ENCODE data around the gene ILRUN. TPM values are rescaled to one million over a fixed set of nuclear protein-coding genes. Genes with fewer than 3 reads are reported as not detected.

ILRUN gene
- polyA plus RNA-seq, 1 of the 3 experiments (the other 2 are of a cell fraction), result 19.5 TPM

DNA sequence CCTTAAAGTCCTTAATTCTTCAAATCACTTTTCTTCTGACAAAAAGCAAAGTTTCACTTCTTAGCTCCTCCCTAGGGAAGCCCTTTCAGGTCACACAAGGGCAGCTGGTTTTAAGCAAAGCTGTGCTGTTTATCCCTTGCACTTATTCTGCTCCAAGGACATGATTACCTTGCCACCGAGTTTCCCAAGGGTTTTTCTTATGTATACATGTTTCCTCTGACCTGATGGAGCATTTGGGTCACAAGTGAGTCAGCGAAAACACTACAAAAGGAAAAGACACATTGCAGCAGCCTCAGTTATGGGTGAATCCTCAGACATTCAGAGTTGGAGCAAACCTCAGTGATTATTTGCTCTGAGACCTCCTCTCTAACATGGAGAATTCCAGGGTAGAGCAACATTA is 26.6 kb upstream of the ILRUN start:
- no peak for DNase-seq
- 44% methylated on average over 2 of the region's 2 CpGs for WGBS (ENCODE audit: low lambda C conversion rate)
- peak overlapping the region; percentile 43; the same call in 1 of the 2 replicates for H2AFZ ChIP-seq (ENCODE audit: low read depth)
- no peaks in the 10 kb centered on the region for H3K36me3 ChIP-seq (replicated peaks in 1 of 2; ENCODE audit: control insufficient read depth in 1 of 2, insufficient read depth in 2 of 2, low read length in 1 of 2)
- ChIA-PET CTCF (no interaction called here), POLR2A (no interaction called here)
- H3K27ac ChIP-seq (ENCODE audit: low read depth in 2 of 2, low read length in 1 of 2), result no peak overlapping the region
- no peaks in the 10 kb centered on the region for H3K27me3 ChIP-seq (ENCODE audit: insufficient read depth)
- no peaks in the 10 kb centered on the region for H3K9me2 ChIP-seq
- no peak for TF ChIP-seq EZH2phosphoT487 (IDR thresholded peaks at IDR 0.05; ENCODE audit: borderline replicate concordance, low read depth)
- TF ChIP-seq CHD2 (IDR thresholded peaks at IDR 0.05; ENCODE audit: low read length, partially characterized antibody), result no peak
- no peak for TF ChIP-seq TAF1 (IDR thresholded peaks at IDR 0.05; ENCODE audit: borderline replicate concordance, low read depth, low read length)
- TF ChIP-seq FOXM1 (IDR thresholded peaks at IDR 0.05; ENCODE audit: low read depth), result no peak
- TF ChIP-seq YY1 (IDR thresholded peaks at IDR 0.05; ENCODE audit: low read depth), result no peak
- TF ChIP-seq, protein P1, sequence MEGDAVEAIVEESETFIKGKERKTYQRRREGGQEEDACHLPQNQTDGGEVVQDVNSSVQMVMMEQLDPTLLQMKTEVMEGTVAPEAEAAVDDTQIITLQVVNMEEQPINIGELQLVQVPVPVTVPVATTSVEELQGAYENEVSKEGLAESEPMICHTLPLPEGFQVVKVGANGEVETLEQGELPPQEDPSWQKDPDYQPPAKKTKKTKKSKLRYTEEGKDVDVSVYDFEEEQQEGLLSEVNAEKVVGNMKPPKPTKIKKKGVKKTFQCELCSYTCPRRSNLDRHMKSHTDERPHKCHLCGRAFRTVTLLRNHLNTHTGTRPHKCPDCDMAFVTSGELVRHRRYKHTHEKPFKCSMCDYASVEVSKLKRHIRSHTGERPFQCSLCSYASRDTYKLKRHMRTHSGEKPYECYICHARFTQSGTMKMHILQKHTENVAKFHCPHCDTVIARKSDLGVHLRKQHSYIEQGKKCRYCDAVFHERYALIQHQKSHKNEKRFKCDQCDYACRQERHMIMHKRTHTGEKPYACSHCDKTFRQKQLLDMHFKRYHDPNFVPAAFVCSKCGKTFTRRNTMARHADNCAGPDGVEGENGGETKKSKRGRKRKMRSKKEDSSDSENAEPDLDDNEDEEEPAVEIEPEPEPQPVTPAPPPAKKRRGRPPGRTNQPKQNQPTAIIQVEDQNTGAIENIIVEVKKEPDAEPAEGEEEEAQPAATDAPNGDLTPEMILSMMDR (IDR thresholded peaks at IDR 0.05), result no peak
- no peak for TF ChIP-seq RAD21 (IDR thresholded peaks at IDR 0.05; ENCODE audit: low read length)
- TF ChIP-seq, protein P2, sequence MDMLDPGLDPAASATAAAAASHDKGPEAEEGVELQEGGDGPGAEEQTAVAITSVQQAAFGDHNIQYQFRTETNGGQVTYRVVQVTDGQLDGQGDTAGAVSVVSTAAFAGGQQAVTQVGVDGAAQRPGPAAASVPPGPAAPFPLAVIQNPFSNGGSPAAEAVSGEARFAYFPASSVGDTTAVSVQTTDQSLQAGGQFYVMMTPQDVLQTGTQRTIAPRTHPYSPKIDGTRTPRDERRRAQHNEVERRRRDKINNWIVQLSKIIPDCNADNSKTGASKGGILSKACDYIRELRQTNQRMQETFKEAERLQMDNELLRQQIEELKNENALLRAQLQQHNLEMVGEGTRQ (IDR thresholded peaks at IDR 0.05; ENCODE audit: borderline replicate concordance, low read depth, low read length), result no peak
- no peak for TF ChIP-seq MXI1 (IDR thresholded peaks at IDR 0.05; ENCODE audit: low read depth, low read length)
- no peak for TF ChIP-seq SMC3 (IDR thresholded peaks at IDR 0.05; ENCODE audit: low read depth, low read length)
- no peak for TF ChIP-seq MEF2A (IDR thresholded peaks at IDR 0.05; ENCODE audit: borderline replicate concordance, low read depth)
- TF ChIP-seq EP300 (IDR thresholded peaks at IDR 0.05; ENCODE audit: borderline replicate concordance in 1 of 2, low read depth in 1 of 2, low read length in 1 of 2), result no peak
- TF ChIP-seq, protein P3, sequence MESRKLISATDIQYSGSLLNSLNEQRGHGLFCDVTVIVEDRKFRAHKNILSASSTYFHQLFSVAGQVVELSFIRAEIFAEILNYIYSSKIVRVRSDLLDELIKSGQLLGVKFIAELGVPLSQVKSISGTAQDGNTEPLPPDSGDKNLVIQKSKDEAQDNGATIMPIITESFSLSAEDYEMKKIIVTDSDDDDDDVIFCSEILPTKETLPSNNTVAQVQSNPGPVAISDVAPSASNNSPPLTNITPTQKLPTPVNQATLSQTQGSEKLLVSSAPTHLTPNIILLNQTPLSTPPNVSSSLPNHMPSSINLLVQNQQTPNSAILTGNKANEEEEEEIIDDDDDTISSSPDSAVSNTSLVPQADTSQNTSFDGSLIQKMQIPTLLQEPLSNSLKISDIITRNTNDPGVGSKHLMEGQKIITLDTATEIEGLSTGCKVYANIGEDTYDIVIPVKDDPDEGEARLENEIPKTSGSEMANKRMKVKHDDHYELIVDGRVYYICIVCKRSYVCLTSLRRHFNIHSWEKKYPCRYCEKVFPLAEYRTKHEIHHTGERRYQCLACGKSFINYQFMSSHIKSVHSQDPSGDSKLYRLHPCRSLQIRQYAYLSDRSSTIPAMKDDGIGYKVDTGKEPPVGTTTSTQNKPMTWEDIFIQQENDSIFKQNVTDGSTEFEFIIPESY (IDR thresholded peaks at IDR 0.05; ENCODE audit: borderline replicate concordance, low read depth), result no peak
- no peak for TF ChIP-seq GABPA (IDR thresholded peaks at IDR 0.05; ENCODE audit: low read depth)
- no peak overlapping the region for H3K4me3 ChIP-seq (ENCODE audit: low read depth in 2 of 2, low read length in 1 of 2)
- no peaks in the 10 kb centered on the region for H3K79me2 ChIP-seq (ENCODE audit: insufficient read depth)
- 0 out of 2 replicates have a peak, but pooled peaks cover 2% of the 10 kb centered on the region for H3K9me3 ChIP-seq
- no peak overlapping the region for H3K4me2 ChIP-seq
- H4K20me1 ChIP-seq (ENCODE audit: insufficient read depth), result no peaks in the 10 kb centered on the region
- H3F3A ChIP-seq (replicated peaks; ENCODE audit: insufficient read depth), result no peaks in the 10 kb centered on the region
- no peak overlapping the region for H3K9ac ChIP-seq
- no peaks in the 10 kb centered on the region for H3K4me1 ChIP-seq (ENCODE audit: control insufficient read depth in 1 of 2, insufficient read depth in 2 of 2, low read depth in 1 of 2, low read length in 1 of 2)
